Measurements from ENCODE around the gene RSAD1.
A peak's percentile ranks its signal among the peaks of the same experiment; 100 is the strongest.

RSAD1 gene

GRCh38 chr17:50478391-50479381 is at the start of gene RSAD1:
Gene RSAD1 (plus strand): TSS chr17:50478860. CDS start chr17:50478885, 25 bp downstream.
- DNase-seq: peak; percentile 91

- DNase-seq: no peak
These were observed 48.9 kb upstream of the RSAD1 start for GRCh38 chr17:50429793-50430192.

- DNase-seq: no peak
These were observed 47.6 kb upstream of the RSAD1 start for GRCh38 chr17:50430821-50431618.

- DNase-seq: no peak
These were observed 46.4 kb upstream of the RSAD1 start for GRCh38 chr17:50432125-50432762.

GRCh38 chr17:50437409-50437808 is 41.3 kb upstream of the RSAD1 start:
- no peak for DNase-seq

- no peak for DNase-seq
These were observed 39.7 kb upstream of the RSAD1 start for GRCh38 chr17:50439008-50439407.

- DNase-seq: no peak
These were observed 38.4 kb upstream of the RSAD1 start for GRCh38 chr17:50440172-50440837.

- no peak for DNase-seq
These were observed 37.5 kb upstream of the RSAD1 start for GRCh38 chr17:50440838-50441829.

GRCh38 chr17:50443505-50443974 is 35.1 kb upstream of the RSAD1 start:
- no peak for DNase-seq

- no peak for DNase-seq
These were observed 33.6 kb upstream of the RSAD1 start for GRCh38 chr17:50444841-50445715.

GRCh38 chr17:50445730-50446325 is 32.8 kb upstream of the RSAD1 start:
- DNase-seq: no peak

- no peak for DNase-seq
These were observed 30.6 kb upstream of the RSAD1 start for GRCh38 chr17:50447870-50448595.

- no peak for DNase-seq
These were observed 30.0 kb upstream of the RSAD1 start for GRCh38 chr17:50448643-50449042.

- no peak for DNase-seq
These were observed 26.6 kb upstream of the RSAD1 start for GRCh38 chr17:50451943-50452629.

- no peak for DNase-seq
These were observed 25.9 kb upstream of the RSAD1 start for GRCh38 chr17:50452630-50453300.

- DNase-seq: no peak
These were observed 24.8 kb upstream of the RSAD1 start for GRCh38 chr17:50453901-50454300.

GRCh38 chr17:50457621-50458020 is 21.0 kb upstream of the RSAD1 start:
- DNase-seq: no peak

GRCh38 chr17:50458270-50458669 is 20.4 kb upstream of the RSAD1 start:
- DNase-seq: no peak
